WTC11 (cell line): Measurements from ENCODE around the gene MFSD11. TPM values are rescaled to one million over a fixed set of nuclear protein-coding genes. Genes with fewer than 3 reads are reported as not detected.

Experiments used
- ATAC-seq: fragments of 200-7000 bp; cut with Tn5 transposase; 2 replicates; pipeline ENCODE4 v1.10.0; 2021; ENCODE audit warnings: mild to moderate bottlenecking, moderate library complexity
- CTCF ChIA-PET: fragments of 300-600 bp; sonication (Branson Sonifier 250); formaldehyde crosslinking; loops from one replicate; lab custom pipeline; 2021; ENCODE audit warnings: antibody characterized with exemption; lab: Charles Lee
- POLR2A ChIA-PET: fragments of 350-600 bp; sonication (Branson Sonifier 250); formaldehyde crosslinking; loops from one replicate; lab custom pipeline; 2021; ENCODE audit warnings: antibody characterized with exemption; lab: Charles Lee
- DNase-seq: peaks from one replicate; pipeline ENCODE4 v3.0.0; 2021; ENCODE audit warnings: low spot score
- H3K27ac Mint-ChIP-seq: 2 replicates; pipeline ENCODE4 v1.8.0; 2021; ENCODE audit warnings: mixed read lengths
- H3K27me3 Mint-ChIP-seq: 2 replicates; pipeline ENCODE4 v1.8.0; 2021; ENCODE audit warnings: low read depth, mild to moderate bottlenecking, moderate library complexity, mixed read lengths
- H3K36me3 Mint-ChIP-seq: 2 replicates; pipeline ENCODE4 v1.8.0; 2021; ENCODE audit warnings: mixed read lengths
- H3K4me1 Mint-ChIP-seq: 2 replicates; pipeline ENCODE4 v1.8.0; 2022; ENCODE audit warnings: mixed read lengths
- H3K4me3 Mint-ChIP-seq: 2 replicates; pipeline ENCODE4 v1.8.0; 2021; ENCODE audit warnings: mild to moderate bottlenecking, moderate library complexity, mixed read lengths
- H3K9me3 Mint-ChIP-seq: 2 replicates; pipeline ENCODE4 v1.8.0; 2021; ENCODE audit warnings: mixed read lengths
- ARID4B ChIP-seq: sonication (generic); formaldehyde crosslinking; IDR thresholded peaks from 2 replicates; pipeline ENCODE4 v1.8.0; 2023; ENCODE audit warnings: missing genetic modification reagents, mild to moderate bottlenecking, borderline replicate concordance
- ATF3 ChIP-seq: sonication (generic); formaldehyde crosslinking; conservative IDR thresholded peaks from 2 replicates; pipeline ENCODE4 v1.8.1; 2022; ENCODE audit warnings: mild to moderate bottlenecking, missing genetic modification reagents
- ATF6 ChIP-seq: sonication (generic); formaldehyde crosslinking; IDR thresholded peaks from 2 replicates; pipeline ENCODE4 v1.8.1; 2023; ENCODE audit warnings: mild to moderate bottlenecking, missing genetic modification reagents
- FOXP1 ChIP-seq: sonication (generic); formaldehyde crosslinking; IDR thresholded peaks from 2 replicates; pipeline ENCODE4 v1.8.0; 2022; ENCODE audit warnings: missing genetic modification reagents, mild to moderate bottlenecking, moderate library complexity, borderline replicate concordance
- HMGXB4 ChIP-seq: sonication (generic); formaldehyde crosslinking; IDR thresholded peaks from 2 replicates; pipeline ENCODE4 v1.8.1; 2023; ENCODE audit warnings: mild to moderate bottlenecking, moderate library complexity, missing genetic modification reagents
- NFE2L1 ChIP-seq: sonication (generic); formaldehyde crosslinking; IDR thresholded peaks from 2 replicates; pipeline ENCODE4 v1.8.1; 2023; ENCODE audit warnings: missing genetic modification reagents
- NFYB ChIP-seq: sonication (generic); formaldehyde crosslinking; conservative IDR thresholded peaks from 2 replicates; pipeline ENCODE4 v1.8.0; 2022; ENCODE audit warnings: low read depth, missing genetic modification reagents
- NR2C2 ChIP-seq: sonication (generic); formaldehyde crosslinking; IDR thresholded peaks from 2 replicates; pipeline ENCODE4 v1.8.0; 2022; ENCODE audit warnings: mild to moderate bottlenecking, missing genetic modification reagents
- OVOL2 ChIP-seq: fragments of 250-450 bp; sonication (Bioruptor Pico); IDR thresholded peaks from 2 replicates; pipeline ENCODE4 v1.9.0; 2021; ENCODE audit warnings: mild to moderate bottlenecking, borderline replicate concordance
- RELA ChIP-seq: sonication (generic); formaldehyde crosslinking; IDR thresholded peaks from 2 replicates; pipeline ENCODE4 v1.8.1; 2022; ENCODE audit warnings: missing genetic modification reagents, mild to moderate bottlenecking, borderline replicate concordance
- TCF7 ChIP-seq: sonication (generic); formaldehyde crosslinking; IDR thresholded peaks from 2 replicates; pipeline ENCODE4 v1.8.0; 2022; ENCODE audit warnings: mild to moderate bottlenecking, low read depth, missing genetic modification reagents, moderate library complexity
- ZNF121 ChIP-seq: sonication (generic); formaldehyde crosslinking; IDR thresholded peaks from 2 replicates; pipeline ENCODE4 v1.8.0; 2023; ENCODE audit warnings: missing genetic modification reagents
- ZNF416 ChIP-seq: fragments of 250-450 bp; sonication (Bioruptor Pico); IDR thresholded peaks from 2 replicates; pipeline ENCODE4 v1.9.0; 2021; ENCODE audit warnings: mild to moderate bottlenecking, inconsistent platforms
- ZNF423 ChIP-seq: fragments of 250-450 bp; sonication (Bioruptor Pico); IDR thresholded peaks from 2 replicates; pipeline ENCODE4 v2.1.2; 2022; ENCODE audit warnings: mild to moderate bottlenecking, moderate library complexity
- ZNF425 ChIP-seq: fragments of 250-450 bp; sonication (Bioruptor Pico); conservative IDR thresholded peaks from 2 replicates; pipeline ENCODE4 v1.9.0; 2021; ENCODE audit warnings: mild to moderate bottlenecking
- ZNF671 ChIP-seq: fragments of 250-450 bp; sonication (Bioruptor Pico); IDR thresholded peaks from 2 replicates; pipeline ENCODE4 v1.8.0; 2021; ENCODE audit warnings: mild to moderate bottlenecking
- total RNA-seq: library from RNA; stranded (reverse); gene quantifications from 3 replicates; pipeline ENCODE4 v1.2.3, GENCODE V29; 2021

MFSD11 gene
- total RNA-seq, 1 experiment from 2014 or later = 16.6 TPM

- TF ChIP-seq NFE2L1 (CRISPR knock-in tag) (no peak), TCF7 (CRISPR knock-in tag) (no peak), ZNF416 (no peak), FOXP1 (CRISPR knock-in tag) (no peak)
Observed at GRCh38 chr17:76772842-76773525, 35.1 kb downstream of the MFSD11 start (continued).

GRCh38 chr17:76775021-76775600 is 37.2 kb downstream of the MFSD11 start:
- Mint-ChIP-seq H3K9me3 (no peaks in the 10 kb centered on the region), H3K27me3 (no peaks in the 10 kb centered on the region), H3K27ac (no peak overlapping the region), H3K4me1 (no peaks in the 10 kb centered on the region), H3K4me3 (no peak overlapping the region), H3K36me3 (peaks cover 30% of the 10 kb centered on the region)
- DNase-seq (no peak), ATAC-seq (no peak)
- TF ChIP-seq NR2C2 (CRISPR knock-in tag) (no peak), ZNF423 (CRISPR knock-in tag) (no peak), HMGXB4 (CRISPR knock-in tag) (no peak), NFYB (no peak), FOXP1 (CRISPR knock-in tag) (no peak)
- ChIA-PET CTCF (no interaction called here), POLR2A (no interaction called here)

- Mint-ChIP-seq H3K27me3 (no peaks in the 10 kb centered on the region), H3K4me3 (no peak overlapping the region), H3K27ac (peak overlapping the region; percentile 42; the same call in 1 of the 2 replicates), H3K4me1 (no peaks in the 10 kb centered on the region), H3K9me3 (no peaks in the 10 kb centered on the region), H3K36me3 (peaks cover 16% of the 10 kb centered on the region)
- TF ChIP-seq ZNF121 (CRISPR knock-in tag) (peak; percentile 82), ZNF425 (no peak)
- CTCF ChIA-PET = interaction anchor here (0.6 to 1.1 kb wide), 5 partner anchors 15 to 643 kb away, joined by 3 to 4 read pairs (median 3); no protein-coding TSS in a partner anchor
- peak; percentile 74 for ATAC-seq
- no peak for DNase-seq
- POLR2A ChIA-PET = no interaction called here
Observed at GRCh38 chr17:76781056-76781982, 43.4 kb downstream of the MFSD11 start.

GRCh38 chr17:76783146-76783545 is 45.2 kb downstream of the MFSD11 start:
- H3K36me3 Mint-ChIP-seq = peaks cover 9% of the 10 kb centered on the region
- H3K4me1 Mint-ChIP-seq = no peaks in the 10 kb centered on the region
- POLR2A ChIA-PET = no interaction called here
- no peaks in the 10 kb centered on the region for H3K9me3 Mint-ChIP-seq
- no peak overlapping the region for H3K4me3 Mint-ChIP-seq
- DNase-seq = no peak
- CTCF ChIA-PET = no interaction called here
- no peak for ATAC-seq
- H3K27me3 Mint-ChIP-seq = no peaks in the 10 kb centered on the region
- no peak overlapping the region for H3K27ac Mint-ChIP-seq
- no peak for TF ChIP-seq OVOL2 (CRISPR knock-in tag)
- TF ChIP-seq ATF6 (CRISPR knock-in tag) = no peak
- no peak for TF ChIP-seq RELA (CRISPR knock-in tag)
- no peak for TF ChIP-seq ARID4B (CRISPR knock-in tag)
- no peak for TF ChIP-seq ATF3 (CRISPR knock-in tag)
- no peak for TF ChIP-seq ZNF671 (CRISPR knock-in tag)
- TF ChIP-seq ZNF416 = no peak
